Frontal cortex (tissue), 4 donors: Measurements from ENCODE around the gene SLC17A2. TPM values are rescaled to one million over a fixed set of nuclear protein-coding genes. Genes with fewer than 3 reads are reported as not detected.

ENCODE experiments used
- DNase-seq, 2 donors: peaks; one replicate each; pipeline ENCODE4 v3.0.0; 2012; ENCODE audit warnings: low spot score in 2 of 2
- FAIRE-seq: peaks from 2 replicates; lab custom pipeline; 2012; peaks lifted over from hg19 to GRCh38; lab: Jason Lieb, UNC
- total RNA-seq: library from RNA; depleted of rRNA; stranded (reverse); fragments of >200 nt; gene quantifications from one replicate; pipeline ENCODE4 v1.2.3, GENCODE V29; 2014
- donor health status: control.
- donor health status: control.
- donor health status: control.

The SLC17A2 gene
- total RNA-seq, 1 donor from 2014 or later, result not detected

DNA sequence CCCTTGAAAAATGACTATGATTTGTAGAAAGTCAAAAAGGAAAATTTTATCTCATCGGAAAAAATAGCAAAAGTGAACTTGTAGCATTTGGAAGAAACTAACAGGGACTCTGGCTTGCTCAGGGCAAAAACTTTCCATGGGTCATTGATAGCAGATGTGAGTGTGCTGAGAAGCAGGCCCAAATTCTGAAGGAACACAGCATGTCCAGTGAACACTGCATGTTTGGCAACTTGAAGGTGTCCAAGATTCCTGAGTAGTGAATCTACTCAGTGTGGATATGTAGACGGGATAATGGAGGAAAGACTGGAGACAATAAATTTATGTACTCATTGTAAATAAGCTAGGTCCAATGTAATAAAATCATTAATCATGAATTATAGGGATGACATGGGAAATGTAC, 8.2 kb downstream of the SLC17A2 start:
- DNase-seq (no peak), FAIRE-seq (no peak)

DNA sequence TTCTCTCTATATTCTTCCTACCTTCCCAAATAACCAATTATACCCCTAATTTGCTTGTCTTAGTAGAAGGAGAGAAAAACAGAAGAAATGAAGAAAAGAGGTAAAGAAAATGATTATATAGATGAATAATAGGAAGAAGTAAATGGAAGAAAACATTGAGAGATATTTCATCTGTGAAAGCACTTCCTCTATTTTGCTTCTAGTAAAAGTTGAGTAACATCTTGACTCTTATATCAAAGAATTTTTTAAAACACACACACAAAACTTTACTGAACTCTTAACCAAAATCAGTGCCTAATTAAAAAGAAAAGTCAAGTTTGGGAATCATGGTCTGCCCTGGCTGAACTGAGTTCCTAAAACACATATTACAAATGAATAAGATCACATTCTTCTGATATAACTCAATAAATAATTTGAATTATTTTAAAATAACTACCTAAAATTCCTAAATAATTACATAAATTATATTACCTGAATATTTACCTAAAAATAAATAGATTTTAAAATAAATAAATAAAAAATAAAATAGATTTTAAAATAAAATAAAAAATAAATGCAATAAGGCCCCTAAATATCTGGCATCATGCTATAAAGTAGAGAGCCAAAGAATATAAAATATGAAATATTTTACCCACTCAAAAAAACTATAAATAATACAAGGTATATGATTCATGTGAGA, 8.8 kb downstream of the SLC17A2 start:
- FAIRE-seq (peak; percentile 96), DNase-seq (no peak)

DNA sequence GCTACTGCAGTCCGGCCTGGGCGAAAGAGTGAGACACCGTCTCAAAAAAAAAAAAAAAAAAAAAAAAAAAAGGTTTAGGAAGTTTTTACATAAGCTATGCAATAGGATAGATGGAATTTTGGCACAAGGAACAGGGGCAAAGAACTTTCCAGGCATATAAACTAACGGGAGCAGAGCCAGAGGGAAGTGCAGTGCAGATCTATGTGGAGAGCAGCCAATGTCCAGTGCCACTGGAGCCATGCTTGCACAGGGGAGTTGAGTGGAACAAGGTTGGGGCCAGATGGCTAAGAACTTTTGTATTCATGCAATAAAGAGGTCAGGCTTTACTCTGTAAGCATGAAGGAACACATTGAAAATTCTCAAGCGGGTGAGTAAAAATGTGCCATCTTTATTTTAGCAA, 10.8 kb downstream of the SLC17A2 start:
- FAIRE-seq (no peak), DNase-seq (no peak)

DNA sequence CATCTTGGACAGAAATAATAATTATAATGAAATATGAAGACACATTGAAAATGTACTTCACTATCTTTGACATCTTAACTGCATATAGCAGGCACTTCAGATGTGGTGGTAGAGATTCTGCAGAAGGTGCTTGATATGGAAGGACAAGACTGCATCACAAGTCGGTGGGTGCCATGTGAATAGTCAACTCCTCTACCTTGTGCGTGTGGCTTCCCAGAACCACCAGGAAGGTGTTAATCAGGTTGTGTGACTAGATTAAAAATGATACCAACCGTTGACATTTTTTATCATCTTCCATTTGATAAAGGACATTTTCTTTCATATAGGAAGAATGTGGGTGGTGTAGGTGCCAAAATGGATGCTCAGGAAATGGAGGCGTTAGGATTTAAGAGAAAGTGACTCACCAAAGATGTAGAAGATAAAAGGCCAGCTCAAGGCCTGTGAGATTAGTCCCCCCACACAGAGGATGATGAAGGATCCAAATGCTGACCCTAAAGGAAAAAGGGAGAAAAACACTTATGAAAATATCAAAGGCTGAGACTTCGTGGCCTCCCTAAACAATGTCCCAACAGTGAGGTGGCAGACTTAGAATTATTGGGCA, 12.3 kb downstream of the SLC17A2 start:
- DNase-seq (no peak), FAIRE-seq (no peak)

DNA sequence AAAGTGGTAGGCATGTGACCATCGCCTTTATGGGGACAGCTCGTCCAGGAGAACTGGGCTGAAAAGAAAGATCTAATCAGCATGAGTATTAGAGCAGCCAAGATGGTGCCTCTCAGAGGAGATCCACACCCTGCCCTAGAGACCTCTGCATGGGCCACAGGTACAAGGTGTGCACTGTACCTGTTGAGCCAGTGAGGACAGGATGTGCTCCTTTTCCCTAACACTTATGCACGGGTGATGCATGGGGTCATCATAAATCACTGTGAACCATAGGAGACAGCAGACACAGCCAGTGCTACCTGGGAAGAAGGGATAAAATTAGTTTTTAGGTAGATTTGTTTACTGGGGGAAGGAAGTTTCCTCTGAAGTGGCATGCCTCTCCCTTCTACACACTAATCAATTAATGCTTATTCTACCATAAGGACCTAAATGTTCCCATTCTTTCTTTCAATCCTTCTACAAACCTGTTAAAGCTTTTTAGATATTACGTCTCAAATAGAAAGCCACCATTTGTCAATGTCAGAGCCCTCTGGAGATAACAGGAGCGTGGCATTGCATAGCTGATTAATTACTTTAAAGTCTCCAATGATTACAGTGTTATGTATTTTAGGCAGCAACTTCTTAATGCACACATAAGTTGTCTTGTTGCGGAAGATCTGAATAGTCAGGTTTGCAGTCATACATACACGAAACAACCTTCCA, 13.6 kb downstream of the SLC17A2 start:
- DNase-seq, result no peak

DNA sequence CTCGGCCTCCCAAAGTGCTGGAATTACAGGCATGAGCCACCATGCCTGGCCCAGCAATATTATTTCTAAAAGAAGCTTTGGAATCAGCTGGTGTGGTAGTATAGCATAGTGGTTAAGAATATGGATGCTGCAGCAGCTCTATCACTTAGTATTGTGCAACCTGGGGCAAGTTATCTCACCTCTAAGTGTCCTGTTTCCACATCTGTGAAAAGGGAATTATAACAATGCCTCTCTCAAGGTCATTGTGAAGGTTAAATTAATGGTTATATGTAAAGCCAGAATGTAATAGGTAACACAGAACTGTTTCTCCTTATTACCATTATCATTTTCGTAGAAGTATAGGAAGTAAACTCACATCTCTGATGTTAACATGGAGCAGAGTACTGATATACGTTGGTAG, 14.2 kb downstream of the SLC17A2 start:
- FAIRE-seq, result no peak
- DNase-seq, result no peak

More for the DNA sequence above, 13.6 kb downstream of the SLC17A2 start:
- no peak for FAIRE-seq

DNA sequence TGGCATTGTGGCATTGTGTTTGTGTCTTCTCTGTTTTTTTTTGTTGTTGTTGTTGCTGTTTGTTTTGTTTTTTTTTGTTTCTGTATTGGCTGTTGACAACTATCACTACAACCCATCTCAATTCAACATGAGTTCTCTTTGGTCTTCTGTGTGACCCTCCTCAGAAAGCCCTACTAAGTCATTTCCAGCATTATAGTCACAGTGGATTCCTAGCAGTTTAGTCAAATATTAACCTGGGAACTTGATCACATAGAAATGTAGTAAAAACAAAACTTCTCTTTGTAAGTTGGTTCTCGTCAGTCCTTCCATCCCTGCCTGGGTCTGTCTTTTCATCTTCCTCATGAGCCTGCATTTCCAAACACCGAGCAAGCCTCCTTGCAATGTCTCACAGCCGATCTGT, 16.8 kb downstream of the SLC17A2 start:
- FAIRE-seq, result no peak

DNA sequence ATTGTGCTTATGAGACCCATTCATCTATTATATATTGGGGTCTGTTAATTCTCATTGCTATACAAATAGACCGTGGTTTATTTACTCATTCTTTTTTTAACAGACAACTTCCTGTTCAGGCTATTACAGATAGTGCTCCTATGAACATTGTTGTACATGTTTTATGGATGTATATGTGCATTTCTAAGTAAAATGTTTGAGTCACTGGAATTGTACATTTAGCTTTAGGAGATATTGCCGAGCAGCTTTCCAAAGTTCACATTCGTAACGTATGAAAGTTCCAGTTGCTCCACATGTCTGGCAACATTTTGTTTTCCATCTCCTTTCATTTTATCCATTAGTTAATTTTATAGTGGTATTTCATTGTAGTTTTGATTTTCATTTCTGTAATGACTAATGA, 19.1 kb downstream of the SLC17A2 start:
- DNase-seq (no peak), FAIRE-seq (no peak)

More for the DNA sequence above, 16.8 kb downstream of the SLC17A2 start:
- DNase-seq, result no peak

DNA sequence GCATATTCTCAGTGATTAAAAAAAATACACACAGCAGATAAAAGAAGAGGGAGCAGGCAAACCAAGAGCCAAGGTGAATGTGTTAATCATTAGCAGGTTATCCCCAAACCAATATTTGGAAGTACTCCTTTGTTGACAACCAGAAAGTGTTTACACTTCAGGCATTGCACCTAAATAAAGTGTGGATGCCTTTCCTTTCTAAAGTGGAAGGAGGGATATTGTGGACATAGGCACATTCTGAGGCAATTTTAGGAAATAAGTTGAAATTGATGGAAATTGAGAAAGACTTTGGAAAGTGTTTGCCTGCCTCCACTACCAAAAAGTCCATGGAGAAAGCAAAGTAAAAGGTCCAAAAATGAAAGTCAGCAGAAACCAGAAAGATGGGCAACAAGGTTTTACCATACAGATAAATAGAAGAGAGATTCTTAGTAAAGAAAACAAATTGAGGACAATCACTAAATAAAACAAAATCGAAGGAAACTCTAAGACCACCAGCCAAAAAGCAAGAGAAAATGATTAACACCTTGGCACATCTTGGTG, 22.9 kb downstream of the SLC17A2 start:
- DNase-seq, result no peak
- FAIRE-seq, result no peak

DNA sequence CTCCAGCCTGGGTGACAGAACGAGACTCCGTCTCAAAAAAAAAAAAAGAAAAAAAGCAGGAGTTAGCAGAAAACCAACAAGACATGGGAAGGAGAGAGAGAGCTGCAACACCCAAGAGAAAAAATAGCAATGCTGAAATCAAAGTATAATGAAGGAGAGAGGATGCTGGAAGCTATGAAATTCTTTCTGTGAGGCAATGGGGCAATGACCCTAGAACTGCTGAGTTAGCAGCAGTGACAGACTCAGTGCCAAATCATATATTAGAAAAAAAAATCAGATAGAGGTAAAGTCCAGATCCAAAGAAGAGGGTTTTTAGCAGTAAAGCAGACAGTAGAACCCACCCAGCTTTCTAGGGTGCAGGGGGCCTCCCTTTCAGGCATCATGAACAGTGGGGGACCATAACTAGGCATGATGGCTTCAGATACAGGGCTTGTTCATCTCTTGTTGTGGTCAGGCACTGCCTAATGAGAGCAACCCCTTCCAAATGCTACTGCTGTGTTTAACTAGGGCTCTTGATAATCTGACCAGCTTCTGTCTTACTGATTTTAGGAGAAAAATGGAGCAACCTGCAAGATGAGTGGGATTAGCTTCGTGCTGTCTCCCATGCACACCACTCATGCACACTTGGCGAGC, 26.9 kb downstream of the SLC17A2 start:
- no peak for FAIRE-seq
- no peak for DNase-seq

DNA sequence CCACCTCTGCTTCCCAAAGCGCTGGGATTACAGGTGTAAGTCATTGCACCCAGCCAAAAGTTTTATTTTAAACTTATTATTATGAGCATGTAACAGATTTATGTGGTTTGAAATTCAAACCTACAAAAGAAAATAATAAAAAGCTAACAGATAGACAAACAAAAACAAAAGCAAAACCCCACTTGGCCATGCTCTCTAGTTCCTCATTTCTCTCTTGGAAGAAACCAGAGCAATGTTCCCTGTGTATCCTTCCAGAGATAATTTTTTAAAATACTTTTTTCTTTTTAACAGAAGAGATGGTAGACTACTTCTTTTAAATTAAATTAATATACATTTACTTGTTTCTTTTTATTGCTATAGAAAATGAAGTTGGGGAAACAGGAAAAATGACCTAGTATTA, 28.4 kb downstream of the SLC17A2 start:
- DNase-seq (no peak), FAIRE-seq (no peak)

DNA sequence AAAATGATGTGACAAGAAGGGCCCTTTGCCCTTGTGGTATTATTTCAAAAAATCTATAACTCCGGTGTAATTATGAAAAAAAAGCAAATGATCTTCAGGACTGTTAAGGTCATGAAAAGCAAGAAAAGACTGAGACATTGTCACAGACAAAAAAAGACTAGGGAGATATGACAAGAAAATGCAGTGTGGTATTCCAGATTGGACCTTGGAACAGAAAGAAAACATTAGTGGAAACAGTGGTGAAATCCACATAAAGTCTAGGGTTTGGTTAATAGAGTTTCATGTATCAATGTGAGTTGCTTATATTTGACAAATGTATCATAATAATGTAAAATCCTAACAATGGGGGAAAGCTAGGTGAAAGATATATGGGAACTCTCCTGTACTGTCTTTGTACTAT, 29.6 kb downstream of the SLC17A2 start:
- FAIRE-seq (no peak), DNase-seq (no peak)

DNA sequence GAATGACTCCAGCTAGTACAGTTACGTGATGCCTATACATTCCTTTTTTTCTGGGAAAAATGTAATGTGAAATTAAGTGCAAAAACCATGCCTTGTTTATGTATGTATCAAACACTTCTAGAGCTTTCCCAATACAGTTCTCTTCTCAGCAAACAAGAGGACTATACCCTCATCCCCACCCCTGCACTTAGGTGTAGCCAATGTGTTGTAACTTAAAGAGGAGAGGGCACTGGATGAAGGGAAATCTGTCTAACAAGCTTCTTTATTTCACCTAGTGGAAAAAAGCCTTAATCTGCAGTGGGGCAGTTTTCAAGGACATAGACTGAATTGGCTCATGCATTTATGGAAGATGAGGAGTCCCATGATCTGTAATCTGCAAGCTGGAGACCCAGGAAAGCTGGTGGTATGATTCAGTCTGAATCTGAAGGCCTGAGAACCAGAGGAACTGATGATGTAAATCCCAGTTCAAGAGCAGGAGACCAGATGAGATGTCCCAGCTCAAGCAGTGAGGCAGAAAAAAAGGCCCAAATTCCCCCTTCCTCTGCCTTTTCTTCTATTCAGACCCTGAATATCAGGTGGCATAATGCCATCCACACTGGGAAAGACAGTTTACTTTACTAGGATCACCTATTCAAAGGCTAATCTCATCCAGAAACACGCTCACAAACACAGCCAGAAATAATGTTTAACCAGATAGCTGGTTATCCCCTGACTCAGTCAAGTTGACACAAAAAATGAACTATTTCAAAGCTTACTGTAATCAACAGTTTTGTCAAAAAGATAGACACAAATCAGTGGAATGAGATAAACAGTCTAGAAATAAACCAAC, 30.7 kb downstream of the SLC17A2 start:
- no peak for DNase-seq
- no peak for FAIRE-seq

DNA sequence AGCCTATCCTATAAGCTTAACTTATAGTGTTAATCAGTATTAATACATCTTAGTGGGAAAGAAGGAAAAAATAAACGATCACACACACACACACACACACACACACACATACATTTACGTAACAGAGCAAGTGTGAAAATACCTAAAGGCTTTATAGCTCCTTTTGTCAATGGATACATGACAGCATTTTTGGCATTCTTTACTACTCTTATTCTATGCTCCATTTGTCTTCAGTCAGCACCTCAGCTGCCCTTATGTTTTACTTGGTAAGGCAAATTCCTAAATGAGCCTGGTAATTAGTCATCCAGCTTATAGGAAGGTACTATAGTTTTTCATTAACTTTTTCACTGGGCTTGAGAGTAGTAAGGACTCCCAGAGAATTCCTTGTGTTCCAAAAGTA, 31.4 kb downstream of the SLC17A2 start:
- no peak for DNase-seq
- FAIRE-seq, result no peak

DNA sequence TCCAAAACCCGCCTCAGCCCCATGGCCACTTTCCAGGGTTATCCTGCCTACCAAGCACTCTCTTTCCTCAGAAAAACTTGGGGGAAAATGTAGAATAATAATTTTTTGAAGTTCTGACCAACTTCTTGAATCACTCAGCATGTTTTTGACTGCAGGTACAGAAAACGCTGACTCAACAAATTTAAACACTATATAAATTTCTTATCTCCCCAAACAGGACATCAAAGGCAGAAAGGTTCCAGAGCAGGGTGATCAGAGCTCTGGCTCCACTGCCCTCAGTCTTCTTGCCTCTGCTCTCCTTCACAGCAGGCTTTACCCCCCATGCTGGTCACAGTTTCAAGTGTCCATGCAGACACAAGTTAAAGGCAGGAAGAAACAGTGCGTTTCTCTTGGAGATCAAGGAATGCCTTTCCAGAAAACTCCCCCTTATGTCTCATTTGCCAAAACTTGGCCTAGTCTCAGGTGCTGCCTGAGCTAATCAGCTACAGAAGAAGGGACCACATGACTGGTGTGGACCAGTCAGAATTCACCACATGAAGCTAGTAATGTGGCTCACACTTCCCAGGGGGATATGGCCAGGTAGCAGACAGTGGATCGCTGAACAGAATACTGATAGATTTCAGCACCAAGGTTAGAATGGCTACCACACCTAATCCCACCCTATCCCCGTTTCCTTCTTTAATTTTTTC, 32.1 kb downstream of the SLC17A2 start:
- FAIRE-seq (no peak), DNase-seq (no peak)

DNA sequence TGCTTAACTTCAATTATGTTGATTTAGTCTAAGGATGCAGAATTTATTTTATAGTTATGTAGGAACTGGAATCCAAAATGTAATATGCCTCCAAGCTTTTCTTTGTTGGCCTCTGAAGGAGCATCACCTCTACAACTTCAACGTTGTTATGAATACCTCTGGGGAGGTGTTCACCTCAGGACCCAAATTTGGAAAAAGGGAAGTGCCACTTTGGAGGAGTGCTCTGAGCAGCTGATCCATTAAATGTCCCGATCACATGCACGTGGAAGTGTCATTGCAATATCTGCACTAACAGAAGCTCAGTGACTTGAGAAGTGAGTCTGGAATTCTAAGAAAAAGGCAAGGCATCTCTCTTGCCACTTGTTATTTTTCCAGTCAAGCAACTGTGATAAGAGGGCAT, 34.2 kb downstream of the SLC17A2 start:
- no peak for FAIRE-seq
- no peak for DNase-seq

DNA sequence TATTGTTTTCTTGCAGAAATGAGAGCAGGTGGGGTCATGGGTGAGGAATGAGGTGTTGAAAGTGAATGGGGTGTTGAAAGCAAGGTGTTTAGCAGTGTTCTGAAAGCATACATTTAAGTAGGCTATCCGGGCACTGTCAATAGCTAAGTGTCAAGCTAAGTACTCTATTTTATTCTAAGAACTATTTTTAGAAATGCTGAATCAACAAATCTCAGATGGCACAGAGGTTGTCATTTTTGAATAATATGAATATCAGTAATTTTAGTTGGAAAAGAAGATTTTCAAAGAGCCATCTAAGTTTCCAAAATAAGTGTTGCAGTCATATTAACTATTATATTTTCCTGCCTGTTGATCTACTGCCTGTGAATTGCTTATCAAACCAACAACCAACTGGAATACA, 34.7 kb downstream of the SLC17A2 start:
- DNase-seq (no peak), FAIRE-seq (no peak)

DNA sequence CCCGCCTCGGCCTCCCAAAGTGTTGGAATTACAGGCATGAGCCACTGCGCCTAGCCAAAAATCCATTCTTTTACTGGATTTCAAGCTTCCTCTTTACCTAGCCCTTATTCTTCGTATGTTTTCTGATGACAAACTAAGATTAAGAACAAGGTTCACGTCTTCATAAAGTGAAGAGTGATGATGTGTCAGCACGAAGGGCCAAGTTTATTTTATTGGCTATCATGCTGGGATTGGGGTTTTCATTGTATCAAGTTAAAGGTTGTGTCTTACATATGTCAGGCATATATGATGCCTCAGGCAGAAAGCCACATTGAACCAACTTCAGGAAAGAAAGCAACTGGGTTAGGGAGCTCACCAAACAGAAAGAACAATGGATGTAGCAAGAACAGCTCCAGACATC, 36.7 kb downstream of the SLC17A2 start:
- FAIRE-seq, result no peak
- DNase-seq, result no peak

DNA sequence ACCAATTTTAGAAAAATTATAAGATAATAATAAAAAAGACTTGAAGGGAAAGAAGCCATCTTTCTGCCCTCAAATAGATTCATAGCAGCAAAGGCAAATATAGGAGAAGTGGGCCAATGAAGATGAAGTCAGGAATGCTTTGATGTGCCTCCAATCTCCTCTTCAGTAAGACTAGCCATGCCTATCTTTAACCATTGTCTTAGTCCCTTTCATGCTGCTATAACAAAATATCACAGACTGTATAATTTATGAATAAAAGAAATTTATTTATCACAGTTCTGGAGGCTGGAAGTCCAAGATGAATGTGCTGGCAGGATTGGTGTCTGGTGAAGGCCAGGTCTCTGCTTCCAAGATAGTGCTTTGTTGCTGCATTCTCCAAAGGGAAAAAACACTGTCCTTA, 37.6 kb downstream of the SLC17A2 start:
- FAIRE-seq, result no peak
- DNase-seq, result no peak
